Liver (tissue), 9 donors: ENCODE data around the gene FAM20C. TPM values are rescaled to one million over a fixed set of nuclear protein-coding genes. Genes with fewer than 3 reads are reported as not detected.

Source experiments
- DNase-seq: peaks from one replicate; pipeline ENCODE4 v3.0.0-alpha.2; 2017; ENCODE audit warnings: low spot score
- H3K27ac ChIP-seq, 2 donors: one replicate each; pipeline ENCODE4 v1.7.0; 2013; ENCODE audit warnings: inconsistent platforms in 2 of 2, low read length in 2 of 2, control low read depth in 1 of 2, low read depth in 1 of 2, mild to moderate bottlenecking in 1 of 2
- H3K27me3 ChIP-seq, 4 donors: one replicate each; pipeline versions ENCODE4 v1.6.1 to v1.7.0; 2013; ENCODE audit warnings: low read length in 3 of 4, inconsistent platforms in 1 of 4, mild to moderate bottlenecking in 1 of 4, moderate library complexity in 1 of 4; ENCODE audit not compliant: control insufficient read depth in 4 of 4, insufficient read depth in 4 of 4
- H3K36me3 ChIP-seq, 4 donors: one replicate each; pipeline versions ENCODE4 v1.6.1 to v1.7.0; 2013; ENCODE audit warnings: low read length in 3 of 4, mild to moderate bottlenecking in 3 of 4, low read depth in 1 of 4, moderate library complexity in 1 of 4; ENCODE audit not compliant: control insufficient read depth in 4 of 4, insufficient read depth in 3 of 4
- H3K4me1 ChIP-seq, 4 donors: one replicate each; pipeline versions ENCODE4 v1.6.1 to v1.7.0; 2013; ENCODE audit warnings: low read length in 3 of 4, mild to moderate bottlenecking in 3 of 4, moderate library complexity in 1 of 4; ENCODE audit not compliant: control insufficient read depth in 4 of 4, insufficient read depth in 4 of 4
- H3K4me3 ChIP-seq, 3 donors: one replicate each; pipeline versions ENCODE4 v1.6.1 to v1.7.0; 2013; ENCODE audit warnings: low read length in 3 of 3, control low read depth in 1 of 3, low read depth in 1 of 3, mild to moderate bottlenecking in 1 of 3
- H3K9ac ChIP-seq, 2 donors: one replicate each; pipeline ENCODE4 v1.7.0; 2013; ENCODE audit warnings: low read length in 2 of 2, mild to moderate bottlenecking in 2 of 2, moderate library complexity in 2 of 2, control low read depth in 1 of 2, low read depth in 1 of 2
- H3K9me3 ChIP-seq, 4 donors: one replicate each; pipeline versions ENCODE4 v1.6.1 to v1.7.0; 2013; ENCODE audit warnings: low read length in 3 of 4; ENCODE audit not compliant: control insufficient read depth in 4 of 4
- EGR1 ChIP-seq, 2 donors: IDR thresholded peaks; 2 replicates each; pipeline ENCODE4 v1.6.1; 2016 to 2018; ENCODE audit warnings: antibody characterized with exemption in 2 of 2, low read depth in 2 of 2
- FOXA1 ChIP-seq: IDR thresholded peaks from 2 replicates; pipeline ENCODE4 v1.6.1; 2016; ENCODE audit warnings: antibody characterized with exemption
- FOXA2 ChIP-seq: IDR thresholded peaks from 2 replicates; pipeline ENCODE4 v1.6.1; 2016; ENCODE audit warnings: antibody characterized with exemption
- GABPA ChIP-seq, 2 donors: IDR thresholded peaks in 1 of 2; conservative IDR thresholded peaks in 1 of 2; 2 replicates each; pipeline ENCODE4 v1.6.1; 2016; ENCODE audit warnings: antibody characterized with exemption in 2 of 2, mild to moderate bottlenecking in 1 of 2, moderate library complexity in 1 of 2
- HNF4A ChIP-seq, 2 donors: conservative IDR thresholded peaks; 2 replicates each; pipeline ENCODE4 v1.6.1; 2016; ENCODE audit warnings: antibody characterized with exemption in 2 of 2, mild to moderate bottlenecking in 2 of 2
- HNF4G ChIP-seq: IDR thresholded peaks from 2 replicates; pipeline ENCODE4 v1.6.1; 2016; ENCODE audit warnings: antibody characterized with exemption
- JUND ChIP-seq, 2 donors: IDR thresholded peaks; 2 replicates each; pipeline ENCODE4 v1.6.1; 2016; ENCODE audit warnings: antibody characterized with exemption in 2 of 2
- NR2F2 ChIP-seq: IDR thresholded peaks from 2 replicates; pipeline ENCODE4 v1.6.1; 2016; ENCODE audit warnings: antibody characterized with exemption
- RAD21 ChIP-seq, 2 donors: IDR thresholded peaks; 2 replicates each; pipeline ENCODE4 v1.6.1; 2016; ENCODE audit warnings: antibody characterized with exemption in 2 of 2, mild to moderate bottlenecking in 2 of 2
- RXRA ChIP-seq, 2 donors: IDR thresholded peaks; 2 replicates each; pipeline ENCODE4 v1.6.1; 2017 to 2018; ENCODE audit warnings: antibody characterized with exemption in 2 of 2, mild to moderate bottlenecking in 1 of 2
- SP1 ChIP-seq: IDR thresholded peaks from 2 replicates; pipeline ENCODE4 v1.6.1; 2018; ENCODE audit warnings: antibody characterized with exemption, mild to moderate bottlenecking
- TAF1 ChIP-seq: conservative IDR thresholded peaks from 2 replicates; pipeline ENCODE4 v1.6.1; 2016; ENCODE audit warnings: antibody characterized with exemption, mild to moderate bottlenecking
- YY1 ChIP-seq: IDR thresholded peaks from 2 replicates; pipeline ENCODE4 v1.6.1; 2016; ENCODE audit warnings: antibody characterized with exemption, mild to moderate bottlenecking
- WGBS: extraction: QIAGEN DNeasy Blood & Tissue Kit; methylation state at CpG from one replicate; pipeline ENCODE4 v1.1.7; 2013; 5-methylcytosine and 5-hydroxymethylcytosine counted together
- polyA plus RNA-seq, 2 donors: library from polyadenylated mRNA; stranded (reverse) in 1 of 2; unstranded in 1 of 2; fragments of 200-250 nt in 1 of 2; fragments of >200 nt in 1 of 2; fragmentation: Nextera tagmentation in 1 of 2; extraction: Ambion mirVana in 1 of 2; gene quantifications; one replicate each; pipeline versions ENCODE4 v1.2.1 to v1.2.3, GENCODE V29; 2013 to 2015
- total RNA-seq, 2 donors: library from RNA; depleted of rRNA; stranded (reverse); fragments of >200 nt; gene quantifications; one replicate each; pipeline ENCODE4 v1.2.3, GENCODE V29; 2014
- TF ChIP-seq, protein P1 (sequence below): IDR thresholded peaks from 2 replicates; pipeline ENCODE4 v1.6.1; 2016; ENCODE audit warnings: antibody characterized with exemption
- TF ChIP-seq, protein P2 (sequence below): fragments of 150-350 bp; IDR thresholded peaks from 2 replicates; pipeline ENCODE4 v1.5.1; 2017; ENCODE audit warnings: improper control_type of control experiment, low read depth, low read length; ENCODE audit not compliant: missing input control
- TF ChIP-seq, protein P3 (sequence below): IDR thresholded peaks from 2 replicates; pipeline ENCODE4 v1.6.1; 2016; ENCODE audit warnings: antibody characterized with exemption
- TF ChIP-seq, protein P4 (sequence below): IDR thresholded peaks from 2 replicates; pipeline ENCODE4 v1.6.1; 2016; ENCODE audit warnings: antibody characterized with exemption
- TF ChIP-seq, protein P5 (sequence below): IDR thresholded peaks from 2 replicates; pipeline ENCODE4 v1.6.1; 2016; ENCODE audit warnings: antibody characterized with exemption, mild to moderate bottlenecking
- donor health status: healthy.
- donor health status: healthy.
- donor health status: healthy.
- donor health status: healthy.
- donor health status: healthy.

The FAM20C gene
- total and polyA plus RNA-seq, 4 donors = 13.4 to 40.4 (median 31.5) TPM

DNA sequence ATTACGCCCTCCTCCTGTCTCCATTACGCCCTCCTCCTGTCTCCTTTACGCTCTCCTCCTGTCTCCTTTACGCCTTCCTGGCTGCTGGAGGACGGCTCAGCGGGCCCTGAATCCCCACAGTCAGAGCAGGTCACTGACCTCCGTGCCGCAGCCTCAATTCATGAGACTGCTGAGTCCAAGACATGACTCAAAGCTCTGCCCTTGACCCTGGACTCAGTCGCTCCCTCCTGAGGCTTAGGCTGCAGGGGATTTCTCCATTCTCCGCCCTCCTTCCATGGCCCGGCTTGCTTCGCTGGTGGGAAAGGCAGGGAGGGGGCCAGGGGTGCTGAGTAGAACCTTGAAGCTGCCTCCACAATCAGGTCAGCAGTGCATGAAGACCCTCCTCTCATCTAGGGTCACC, 76.6 kb downstream of the FAM20C start:
- DNase-seq = no peak
- Histone ChIP-seq H3K27me3 (no peaks in the 10 kb centered on the region), H3K9ac (no peak overlapping the region), H3K9me3 (no peaks in the 10 kb centered on the region), H3K4me3 (no peak overlapping the region), H3K4me1 (peaks cover 0 to 4% (median 0%) of the 10 kb centered on the region in 4 donors), H3K27ac (no peak overlapping the region), H3K36me3 (no peaks in the 10 kb centered on the region)
- TF ChIP-seq, protein P1, sequence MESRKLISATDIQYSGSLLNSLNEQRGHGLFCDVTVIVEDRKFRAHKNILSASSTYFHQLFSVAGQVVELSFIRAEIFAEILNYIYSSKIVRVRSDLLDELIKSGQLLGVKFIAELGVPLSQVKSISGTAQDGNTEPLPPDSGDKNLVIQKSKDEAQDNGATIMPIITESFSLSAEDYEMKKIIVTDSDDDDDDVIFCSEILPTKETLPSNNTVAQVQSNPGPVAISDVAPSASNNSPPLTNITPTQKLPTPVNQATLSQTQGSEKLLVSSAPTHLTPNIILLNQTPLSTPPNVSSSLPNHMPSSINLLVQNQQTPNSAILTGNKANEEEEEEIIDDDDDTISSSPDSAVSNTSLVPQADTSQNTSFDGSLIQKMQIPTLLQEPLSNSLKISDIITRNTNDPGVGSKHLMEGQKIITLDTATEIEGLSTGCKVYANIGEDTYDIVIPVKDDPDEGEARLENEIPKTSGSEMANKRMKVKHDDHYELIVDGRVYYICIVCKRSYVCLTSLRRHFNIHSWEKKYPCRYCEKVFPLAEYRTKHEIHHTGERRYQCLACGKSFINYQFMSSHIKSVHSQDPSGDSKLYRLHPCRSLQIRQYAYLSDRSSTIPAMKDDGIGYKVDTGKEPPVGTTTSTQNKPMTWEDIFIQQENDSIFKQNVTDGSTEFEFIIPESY = no peak
- no peak for TF ChIP-seq YY1
- TF ChIP-seq SP1 = no peak
- TF ChIP-seq FOXA2 = no peak
- TF ChIP-seq, protein P2, sequence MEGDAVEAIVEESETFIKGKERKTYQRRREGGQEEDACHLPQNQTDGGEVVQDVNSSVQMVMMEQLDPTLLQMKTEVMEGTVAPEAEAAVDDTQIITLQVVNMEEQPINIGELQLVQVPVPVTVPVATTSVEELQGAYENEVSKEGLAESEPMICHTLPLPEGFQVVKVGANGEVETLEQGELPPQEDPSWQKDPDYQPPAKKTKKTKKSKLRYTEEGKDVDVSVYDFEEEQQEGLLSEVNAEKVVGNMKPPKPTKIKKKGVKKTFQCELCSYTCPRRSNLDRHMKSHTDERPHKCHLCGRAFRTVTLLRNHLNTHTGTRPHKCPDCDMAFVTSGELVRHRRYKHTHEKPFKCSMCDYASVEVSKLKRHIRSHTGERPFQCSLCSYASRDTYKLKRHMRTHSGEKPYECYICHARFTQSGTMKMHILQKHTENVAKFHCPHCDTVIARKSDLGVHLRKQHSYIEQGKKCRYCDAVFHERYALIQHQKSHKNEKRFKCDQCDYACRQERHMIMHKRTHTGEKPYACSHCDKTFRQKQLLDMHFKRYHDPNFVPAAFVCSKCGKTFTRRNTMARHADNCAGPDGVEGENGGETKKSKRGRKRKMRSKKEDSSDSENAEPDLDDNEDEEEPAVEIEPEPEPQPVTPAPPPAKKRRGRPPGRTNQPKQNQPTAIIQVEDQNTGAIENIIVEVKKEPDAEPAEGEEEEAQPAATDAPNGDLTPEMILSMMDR = no peak
- TF ChIP-seq, protein P3, sequence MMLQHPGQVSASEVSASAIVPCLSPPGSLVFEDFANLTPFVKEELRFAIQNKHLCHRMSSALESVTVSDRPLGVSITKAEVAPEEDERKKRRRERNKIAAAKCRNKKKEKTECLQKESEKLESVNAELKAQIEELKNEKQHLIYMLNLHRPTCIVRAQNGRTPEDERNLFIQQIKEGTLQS = no peak
- TF ChIP-seq, protein P4, sequence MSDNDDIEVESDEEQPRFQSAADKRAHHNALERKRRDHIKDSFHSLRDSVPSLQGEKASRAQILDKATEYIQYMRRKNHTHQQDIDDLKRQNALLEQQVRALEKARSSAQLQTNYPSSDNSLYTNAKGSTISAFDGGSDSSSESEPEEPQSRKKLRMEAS = no peak
- no peak for TF ChIP-seq NR2F2
- TF ChIP-seq TAF1 = no peak
- no peak for TF ChIP-seq RXRA (IDR thresholded peaks at IDR 0.05)
- no peak for TF ChIP-seq JUND (IDR thresholded peaks at IDR 0.05)
- no peak for TF ChIP-seq RAD21 (IDR thresholded peaks at IDR 0.05)
- no peak for TF ChIP-seq EGR1 (IDR thresholded peaks at IDR 0.05; ENCODE audit: low read depth in 2 of 2)
- no peak for TF ChIP-seq GABPA (IDR thresholded peaks at IDR 0.05 in 1 of 2, conservative IDR thresholded peaks at IDR 0.05 in 1 of 2)
- TF ChIP-seq HNF4G = no peak
- TF ChIP-seq FOXA1 = no peak
- TF ChIP-seq, protein P5, sequence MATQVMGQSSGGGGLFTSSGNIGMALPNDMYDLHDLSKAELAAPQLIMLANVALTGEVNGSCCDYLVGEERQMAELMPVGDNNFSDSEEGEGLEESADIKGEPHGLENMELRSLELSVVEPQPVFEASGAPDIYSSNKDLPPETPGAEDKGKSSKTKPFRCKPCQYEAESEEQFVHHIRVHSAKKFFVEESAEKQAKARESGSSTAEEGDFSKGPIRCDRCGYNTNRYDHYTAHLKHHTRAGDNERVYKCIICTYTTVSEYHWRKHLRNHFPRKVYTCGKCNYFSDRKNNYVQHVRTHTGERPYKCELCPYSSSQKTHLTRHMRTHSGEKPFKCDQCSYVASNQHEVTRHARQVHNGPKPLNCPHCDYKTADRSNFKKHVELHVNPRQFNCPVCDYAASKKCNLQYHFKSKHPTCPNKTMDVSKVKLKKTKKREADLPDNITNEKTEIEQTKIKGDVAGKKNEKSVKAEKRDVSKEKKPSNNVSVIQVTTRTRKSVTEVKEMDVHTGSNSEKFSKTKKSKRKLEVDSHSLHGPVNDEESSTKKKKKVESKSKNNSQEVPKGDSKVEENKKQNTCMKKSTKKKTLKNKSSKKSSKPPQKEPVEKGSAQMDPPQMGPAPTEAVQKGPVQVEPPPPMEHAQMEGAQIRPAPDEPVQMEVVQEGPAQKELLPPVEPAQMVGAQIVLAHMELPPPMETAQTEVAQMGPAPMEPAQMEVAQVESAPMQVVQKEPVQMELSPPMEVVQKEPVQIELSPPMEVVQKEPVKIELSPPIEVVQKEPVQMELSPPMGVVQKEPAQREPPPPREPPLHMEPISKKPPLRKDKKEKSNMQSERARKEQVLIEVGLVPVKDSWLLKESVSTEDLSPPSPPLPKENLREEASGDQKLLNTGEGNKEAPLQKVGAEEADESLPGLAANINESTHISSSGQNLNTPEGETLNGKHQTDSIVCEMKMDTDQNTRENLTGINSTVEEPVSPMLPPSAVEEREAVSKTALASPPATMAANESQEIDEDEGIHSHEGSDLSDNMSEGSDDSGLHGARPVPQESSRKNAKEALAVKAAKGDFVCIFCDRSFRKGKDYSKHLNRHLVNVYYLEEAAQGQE = no peak
- no peak for TF ChIP-seq HNF4A (conservative IDR thresholded peaks at IDR 0.05)
- WGBS = 83% methylated on average over 12 of the region's 12 CpGs
